AG10803 (cell line): ENCODE measurements around the gene CD47.
A peak's percentile ranks its signal among the peaks of the same experiment; 100 is the strongest.

ENCODE experiments used
- DNase-seq: peaks from one replicate; pipeline ENCODE4 v3.0.0; 2010; ENCODE audit warnings: low read depth
- H3K4me3 ChIP-seq: 2 replicates; pipeline ENCODE4 v1.5.1; 2011; ENCODE audit warnings: mild to moderate bottlenecking, low read length, control low read depth
- TF ChIP-seq, protein P1 (sequence below): conservative IDR thresholded peaks from 2 replicates; pipeline ENCODE4 v1.5.1; 2011; ENCODE audit warnings: mild to moderate bottlenecking, low read length, control low read depth, inconsistent platforms

Gene CD47

DNA sequence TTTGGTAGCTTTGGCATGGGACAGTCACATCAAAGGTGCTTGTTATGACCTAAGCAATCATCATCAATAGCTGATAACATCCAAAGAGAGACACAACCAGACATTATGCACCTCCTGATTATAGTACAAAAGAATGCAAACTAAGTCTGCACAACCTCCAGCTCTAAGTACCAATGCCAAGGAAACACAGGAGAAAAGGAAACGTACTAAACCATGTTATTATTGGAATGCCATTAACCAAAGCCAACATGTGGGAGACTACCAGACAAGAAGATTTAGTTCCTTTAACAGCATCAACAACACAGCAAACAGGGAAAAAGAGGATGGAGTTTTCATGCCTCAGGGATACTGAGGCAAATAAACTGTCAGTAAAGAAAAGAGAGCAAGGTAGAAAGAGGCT is 61.4 kb downstream of the CD47 start:
- DNase-seq: peak; percentile 47
- H3K4me3 ChIP-seq: no peak overlapping the region
- TF ChIP-seq, protein P1, sequence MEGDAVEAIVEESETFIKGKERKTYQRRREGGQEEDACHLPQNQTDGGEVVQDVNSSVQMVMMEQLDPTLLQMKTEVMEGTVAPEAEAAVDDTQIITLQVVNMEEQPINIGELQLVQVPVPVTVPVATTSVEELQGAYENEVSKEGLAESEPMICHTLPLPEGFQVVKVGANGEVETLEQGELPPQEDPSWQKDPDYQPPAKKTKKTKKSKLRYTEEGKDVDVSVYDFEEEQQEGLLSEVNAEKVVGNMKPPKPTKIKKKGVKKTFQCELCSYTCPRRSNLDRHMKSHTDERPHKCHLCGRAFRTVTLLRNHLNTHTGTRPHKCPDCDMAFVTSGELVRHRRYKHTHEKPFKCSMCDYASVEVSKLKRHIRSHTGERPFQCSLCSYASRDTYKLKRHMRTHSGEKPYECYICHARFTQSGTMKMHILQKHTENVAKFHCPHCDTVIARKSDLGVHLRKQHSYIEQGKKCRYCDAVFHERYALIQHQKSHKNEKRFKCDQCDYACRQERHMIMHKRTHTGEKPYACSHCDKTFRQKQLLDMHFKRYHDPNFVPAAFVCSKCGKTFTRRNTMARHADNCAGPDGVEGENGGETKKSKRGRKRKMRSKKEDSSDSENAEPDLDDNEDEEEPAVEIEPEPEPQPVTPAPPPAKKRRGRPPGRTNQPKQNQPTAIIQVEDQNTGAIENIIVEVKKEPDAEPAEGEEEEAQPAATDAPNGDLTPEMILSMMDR: no peak

DNA sequence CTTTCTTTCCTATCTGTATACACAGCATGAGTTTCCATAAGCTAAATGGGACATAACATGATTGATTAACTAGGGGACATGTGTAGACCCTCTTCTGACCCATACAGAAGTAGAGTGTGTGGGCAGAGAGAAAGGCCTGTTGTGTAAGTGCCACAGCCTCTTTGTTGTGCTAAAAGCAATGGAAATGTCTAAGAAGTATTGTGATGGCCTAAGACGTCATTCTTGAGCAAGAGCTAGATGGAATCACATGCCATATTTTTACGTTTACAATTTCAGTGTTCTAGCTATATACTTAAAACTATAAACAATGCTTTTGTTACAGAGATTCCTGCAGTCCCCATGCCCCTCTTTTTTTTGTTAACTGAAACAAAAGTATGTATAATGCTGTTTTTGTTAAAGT is 61.9 kb downstream of the CD47 start:
- H3K4me3 ChIP-seq: no peak overlapping the region
- TF ChIP-seq, protein P1: no peak
- no peak for DNase-seq

DNA sequence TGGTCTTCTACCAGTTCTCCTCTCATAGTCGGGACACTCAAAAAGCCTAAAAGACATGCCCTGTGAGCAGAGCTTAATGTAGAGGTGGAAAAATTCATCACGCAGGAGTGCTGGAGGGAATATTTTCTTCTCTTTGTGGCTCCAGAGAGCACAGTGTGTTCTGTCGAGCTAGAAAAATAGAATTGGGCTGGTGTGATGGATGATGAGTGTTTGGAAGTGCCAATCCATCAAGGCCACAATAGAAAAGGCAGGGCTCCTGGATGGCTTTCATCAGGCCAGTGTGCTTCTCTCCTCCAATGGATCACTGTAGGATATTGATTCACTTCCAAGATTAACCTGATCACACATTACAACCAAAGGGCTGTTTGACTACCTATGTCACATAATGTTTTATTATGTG is 65.7 kb downstream of the CD47 start:
- TF ChIP-seq, protein P1: no peak
- H3K4me3 ChIP-seq: no peak overlapping the region
- no peak for DNase-seq

DNA sequence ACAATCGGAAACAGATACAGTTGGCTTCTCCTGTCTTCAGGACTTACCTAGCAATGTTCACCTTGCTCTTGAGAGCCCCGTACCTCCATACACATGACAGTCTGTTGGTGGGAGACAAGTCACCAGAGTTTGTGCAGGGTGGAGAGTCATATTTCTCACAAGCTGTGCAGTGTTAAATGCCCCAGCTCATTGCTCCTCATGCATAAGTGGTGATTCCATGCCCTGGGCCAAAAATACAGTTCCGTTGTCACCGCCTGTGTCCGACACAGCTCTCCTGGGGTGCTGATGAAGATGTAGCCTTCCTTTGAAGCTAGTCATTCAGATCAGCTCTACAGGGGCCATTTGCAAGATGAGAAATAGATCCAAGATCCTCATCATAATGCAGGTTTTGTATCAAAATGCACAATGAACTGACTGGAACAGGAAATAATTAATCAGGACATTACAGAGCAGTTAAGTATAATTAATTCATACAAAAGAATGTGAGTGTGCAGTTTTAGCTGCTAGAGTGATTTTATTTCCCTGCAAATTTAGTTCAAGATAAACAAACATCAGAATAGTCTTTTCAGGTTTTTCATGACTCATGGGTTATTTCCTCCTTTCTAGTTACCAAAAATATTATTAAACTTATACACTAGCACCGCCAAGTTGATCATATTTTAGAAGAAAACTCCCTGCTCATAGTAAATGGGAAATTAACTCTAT is 66.5 kb downstream of the CD47 start:
- no peak for DNase-seq

DNA sequence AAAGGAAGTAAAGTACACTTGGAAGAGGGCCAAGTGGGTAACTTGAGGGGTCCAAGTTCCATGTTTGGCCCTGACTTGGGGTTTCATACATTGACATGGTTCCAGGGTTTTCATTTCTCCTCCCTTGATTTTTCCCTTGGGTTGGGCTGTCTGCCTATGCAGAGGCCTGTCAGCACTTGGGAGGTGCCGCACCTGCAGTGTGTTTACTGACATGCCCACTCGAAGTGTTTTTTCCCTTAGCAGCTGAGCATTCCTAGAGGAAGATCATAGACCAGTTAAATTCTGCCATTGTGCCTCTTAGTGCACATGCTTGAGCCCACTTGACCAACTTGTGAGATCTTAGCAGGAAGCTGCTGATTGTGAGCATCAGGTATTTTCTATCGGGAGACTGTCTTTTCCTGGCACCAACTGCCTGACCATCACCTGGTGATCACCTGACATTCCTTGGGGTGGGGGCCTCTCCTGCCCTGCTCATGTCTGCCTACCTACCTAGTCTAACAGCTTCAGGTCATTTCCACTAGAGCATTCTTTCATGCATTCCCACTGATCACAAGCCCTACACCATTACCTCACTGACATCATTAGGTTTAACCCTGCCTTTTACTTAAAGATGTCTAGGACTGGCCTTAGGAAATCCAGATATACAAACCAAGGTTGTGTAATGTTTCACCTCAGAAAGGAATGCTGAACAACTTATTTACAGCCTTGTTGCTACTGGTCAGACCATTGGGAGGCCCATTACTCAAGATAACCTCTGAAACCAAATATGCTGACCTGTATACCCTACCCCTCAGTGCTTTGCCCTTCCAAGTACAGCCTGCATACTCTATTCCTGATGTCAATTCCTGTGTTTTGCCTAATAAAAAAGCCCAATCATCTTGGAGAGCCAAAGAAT is 68.3 kb downstream of the CD47 start:
- TF ChIP-seq, protein P1: no peak
- no peak for DNase-seq
- no peak overlapping the region for H3K4me3 ChIP-seq

More for the DNA sequence above, 66.5 kb downstream of the CD47 start:
- TF ChIP-seq, protein P1: no peak
- no peak overlapping the region for H3K4me3 ChIP-seq

DNA sequence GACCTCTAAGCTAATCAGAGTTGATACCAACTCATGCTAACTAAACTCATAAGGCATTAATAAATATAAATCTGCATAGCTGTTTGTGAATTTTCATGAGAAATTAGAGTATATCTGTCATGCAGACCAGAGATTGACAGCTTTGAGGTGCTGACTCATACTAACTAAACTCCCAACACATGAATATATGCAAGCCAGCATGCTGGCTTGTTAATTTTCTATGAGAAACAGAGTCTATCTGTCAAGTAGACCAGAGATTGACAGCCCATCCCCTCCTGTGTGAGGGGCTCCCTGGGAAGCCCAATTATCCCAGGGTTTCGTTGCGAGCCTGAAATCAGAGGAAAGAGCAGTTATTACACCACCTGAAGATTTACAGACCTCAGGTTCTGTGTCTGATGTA is 69.3 kb downstream of the CD47 start:
- DNase-seq: no peak
- H3K4me3 ChIP-seq: no peak overlapping the region
- TF ChIP-seq, protein P1: no peak
